HG02852 (cell line): ENCODE measurements around the gene DALRD3.
A peak's percentile ranks its signal among the peaks of the same experiment; 100 is the strongest.

Experiments
- ATAC-seq: cut with Tn5 transposase; IDR thresholded peaks from one replicate; pipeline ENCODE4 v1.9.1; 2021; ENCODE audit warnings: mild to moderate bottlenecking, moderate library complexity; ENCODE audit not compliant: unreplicated experiment

Gene DALRD3

DNA sequence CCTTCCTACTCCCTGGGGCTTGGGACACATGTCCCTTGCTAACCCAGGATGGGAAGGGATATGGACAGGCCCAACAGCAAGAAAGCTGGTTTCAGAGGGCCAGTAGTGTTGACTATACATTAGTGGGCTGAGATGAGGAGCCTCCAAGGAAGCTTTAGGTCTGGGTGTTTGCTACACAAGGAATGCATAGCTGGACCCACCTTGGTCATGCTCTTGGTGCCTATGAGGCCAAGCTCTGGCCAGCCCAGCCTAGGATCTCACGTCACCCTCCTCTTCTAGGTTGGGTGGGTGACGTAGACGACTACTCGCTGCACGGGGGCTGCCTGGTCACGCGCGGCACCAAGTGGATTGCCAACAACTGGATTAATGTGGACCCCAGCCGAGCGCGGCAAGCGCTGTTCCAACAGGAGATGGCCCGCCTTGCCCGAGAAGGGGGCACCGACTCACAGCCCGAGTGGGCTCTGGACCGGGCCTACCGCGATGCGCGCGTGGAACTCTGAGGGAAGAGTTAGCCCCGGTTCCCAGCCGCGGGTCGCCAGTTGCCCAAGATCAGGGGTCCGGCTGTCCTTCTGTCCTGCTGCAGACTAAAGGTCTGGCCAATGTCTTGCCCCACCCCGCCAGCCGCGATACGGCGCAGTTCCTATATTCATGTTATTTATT, 11.8 kb downstream of the DALRD3 start:
- peak; percentile 7 for ATAC-seq

DNA sequence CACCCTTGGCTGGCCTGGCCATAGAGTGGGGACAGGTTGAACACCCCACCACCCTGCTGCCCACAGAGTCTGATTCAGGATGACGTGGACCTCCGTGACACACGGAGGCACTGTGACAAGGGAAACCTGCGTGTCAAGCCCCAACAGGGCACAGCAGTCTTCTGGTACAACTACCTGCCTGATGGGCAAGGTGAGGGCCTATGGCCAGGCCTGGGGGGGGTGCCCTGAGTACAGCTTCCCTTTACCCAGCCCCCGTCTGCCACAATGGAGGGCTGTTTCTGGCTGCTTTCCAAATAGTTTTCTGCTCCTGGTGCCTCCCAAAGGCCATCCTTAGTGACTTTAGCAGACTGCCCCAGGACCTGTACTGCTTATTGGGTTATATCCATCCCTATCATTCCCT, 12.4 kb downstream of the DALRD3 start:
- ATAC-seq: no peak

DNA sequence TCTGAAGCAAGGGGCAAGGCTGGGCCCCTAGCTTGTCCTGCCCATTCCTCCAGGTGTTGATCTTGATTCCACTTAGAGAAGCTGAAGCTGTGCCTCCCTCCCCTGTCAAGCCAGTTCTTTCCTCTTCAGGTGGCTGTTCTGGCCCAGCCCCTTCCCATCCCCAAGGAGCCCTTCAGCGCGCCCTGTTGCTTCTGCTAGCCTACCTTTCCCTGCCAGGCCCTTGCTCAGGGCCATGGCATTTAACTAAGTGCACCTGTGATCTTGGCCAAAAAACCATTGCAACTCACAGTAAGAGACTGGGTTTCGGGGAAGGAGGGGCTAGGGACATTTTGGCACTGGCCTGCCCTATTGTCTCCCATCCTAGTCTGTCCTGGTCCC, 13.1 kb downstream of the DALRD3 start:
- ATAC-seq: no peak

DNA sequence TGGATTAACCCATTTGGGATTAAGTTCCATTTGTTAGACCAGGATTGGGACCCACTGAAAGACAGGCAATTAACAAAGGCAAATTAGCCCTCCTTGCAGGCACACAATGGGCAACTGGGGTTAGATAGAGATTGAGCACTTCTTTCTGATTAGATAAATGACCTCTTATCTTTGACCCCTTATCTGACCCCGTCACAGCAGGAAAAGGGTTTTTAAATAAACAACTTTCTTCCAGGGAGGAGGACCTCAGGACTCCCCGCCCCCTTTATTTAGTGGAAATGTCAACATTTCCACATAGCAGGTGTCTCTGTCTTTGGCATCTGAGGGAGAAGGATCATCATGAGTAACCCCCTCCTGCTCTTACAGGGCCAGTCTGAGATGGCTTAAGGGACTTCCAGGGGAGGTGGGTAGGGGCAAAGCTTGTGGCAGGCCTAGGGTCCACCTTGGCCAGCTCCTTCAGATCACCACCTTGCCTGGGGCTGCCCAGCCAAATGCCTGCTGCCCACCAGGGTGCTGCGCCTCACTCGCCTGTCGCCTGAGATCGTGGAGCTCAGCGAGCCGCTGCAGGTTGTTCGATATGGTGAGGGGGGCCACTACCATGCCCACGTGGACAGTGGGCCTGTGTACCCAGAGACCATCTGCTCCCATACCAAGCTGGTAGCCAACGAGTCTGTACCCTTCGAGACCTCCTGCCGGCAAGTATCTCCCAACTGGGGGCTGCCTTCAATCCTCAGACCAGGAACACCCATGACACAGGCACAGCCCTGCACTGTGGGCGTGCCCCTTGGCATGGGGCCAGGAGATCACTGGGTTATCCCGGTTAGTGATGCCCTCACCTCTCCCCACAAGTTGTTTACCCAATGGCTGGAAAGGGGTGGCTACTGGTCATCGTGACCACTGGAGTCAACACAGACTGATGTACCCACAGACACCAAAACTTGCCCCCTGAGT, 13.8 kb downstream of the DALRD3 start:
- ATAC-seq: no peak

DNA sequence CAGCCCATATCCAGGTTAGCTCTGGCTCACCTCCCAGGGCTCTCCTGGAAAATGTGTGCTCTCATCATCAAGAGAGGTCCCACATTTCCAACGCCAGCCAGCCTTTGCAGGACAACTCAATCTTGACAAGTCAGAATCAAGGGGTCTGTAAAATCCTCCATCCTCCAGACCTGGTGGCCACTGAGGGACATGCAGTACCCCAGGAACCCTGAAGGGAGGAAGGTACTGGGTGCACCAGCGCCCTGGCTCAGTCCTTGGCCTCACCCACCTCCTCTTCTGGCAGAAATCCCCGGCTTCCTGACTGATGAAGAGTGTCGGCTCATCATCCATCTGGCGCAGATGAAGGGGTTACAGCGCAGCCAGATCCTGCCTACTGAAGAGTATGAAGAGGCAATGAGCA, 17.2 kb downstream of the DALRD3 start:
- ATAC-seq: no peak

DNA sequence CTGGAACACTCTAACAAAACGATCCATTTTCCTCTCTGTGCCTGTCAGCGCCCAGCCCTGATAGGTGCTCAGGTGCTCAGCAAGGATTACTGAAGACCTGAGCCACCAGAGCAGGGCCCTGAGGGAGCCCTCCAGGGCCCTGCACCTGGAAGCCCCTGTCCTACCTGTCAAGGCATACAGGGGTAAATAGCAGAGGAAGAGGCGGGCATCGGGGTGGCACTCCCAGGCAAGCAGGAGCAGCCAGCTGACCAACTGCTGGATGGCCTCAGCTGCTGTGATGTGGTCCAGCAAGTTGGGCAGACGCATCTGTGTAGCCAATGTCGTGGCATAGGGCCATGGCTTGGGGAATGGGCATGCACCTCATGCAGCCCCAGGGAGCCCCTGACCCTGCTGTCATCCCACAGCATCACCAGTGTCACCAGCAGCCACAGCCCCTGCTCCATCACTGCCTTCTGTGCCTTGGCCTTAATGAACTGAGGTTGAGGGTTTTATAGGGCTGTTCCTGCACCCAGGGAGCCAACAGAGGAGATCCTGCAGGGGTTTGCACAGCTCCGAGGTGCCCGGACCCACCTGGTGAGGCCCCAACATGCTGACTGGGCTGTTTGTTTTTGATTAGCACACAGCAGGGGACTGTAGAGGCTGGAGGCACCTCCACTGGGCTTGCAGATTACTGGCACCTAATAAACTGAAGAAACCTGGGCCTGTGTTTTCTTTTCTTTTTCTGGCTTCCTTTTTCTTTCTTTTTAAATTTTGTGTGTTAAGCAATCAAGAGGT, 19.1 kb downstream of the DALRD3 start:
- no peak for ATAC-seq

DNA sequence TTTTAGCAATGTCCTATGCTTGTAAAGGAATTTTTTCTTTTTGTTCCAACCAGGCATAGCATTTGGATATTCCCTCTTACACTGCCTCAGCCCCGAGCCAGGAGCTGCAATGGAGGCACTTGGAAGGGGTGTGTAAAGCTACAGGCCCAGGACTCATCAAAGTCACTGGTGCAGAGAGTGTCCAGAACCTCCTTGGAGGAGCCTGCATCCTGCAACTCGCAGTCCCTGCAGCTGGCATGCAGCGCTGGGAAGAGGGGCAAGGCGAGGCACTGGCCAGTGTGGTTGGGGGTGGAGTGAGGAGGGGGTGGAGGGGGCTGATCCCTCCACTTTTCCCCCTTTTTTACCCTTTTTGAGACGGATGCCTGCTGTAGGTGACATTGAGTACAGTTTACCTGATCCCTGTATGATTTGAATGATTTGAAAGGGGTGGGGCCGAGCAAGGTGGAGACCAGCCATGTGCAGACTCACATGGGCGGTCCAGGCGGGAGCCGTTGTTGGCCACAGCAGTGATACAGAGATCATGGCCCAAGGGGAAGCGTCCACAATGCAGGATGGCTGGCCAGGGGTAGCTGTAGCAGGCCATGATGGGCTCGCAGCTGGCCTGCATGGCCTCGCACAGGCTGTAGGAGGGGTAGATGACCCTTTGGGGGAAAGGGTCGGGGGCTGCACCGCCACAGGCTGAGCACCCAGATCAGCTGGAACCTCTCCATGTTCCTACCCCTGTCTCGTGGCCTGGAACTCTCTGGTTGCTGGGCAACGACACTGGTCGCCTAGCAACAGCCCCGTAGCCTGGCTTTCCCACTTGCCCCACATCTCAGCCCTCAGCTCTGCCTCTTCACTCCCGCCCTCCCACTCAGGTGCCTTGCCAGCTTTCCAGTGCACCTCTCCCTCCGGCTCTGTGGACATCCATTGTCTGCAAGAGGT, 20.4 kb downstream of the DALRD3 start:
- no peak for ATAC-seq

DNA sequence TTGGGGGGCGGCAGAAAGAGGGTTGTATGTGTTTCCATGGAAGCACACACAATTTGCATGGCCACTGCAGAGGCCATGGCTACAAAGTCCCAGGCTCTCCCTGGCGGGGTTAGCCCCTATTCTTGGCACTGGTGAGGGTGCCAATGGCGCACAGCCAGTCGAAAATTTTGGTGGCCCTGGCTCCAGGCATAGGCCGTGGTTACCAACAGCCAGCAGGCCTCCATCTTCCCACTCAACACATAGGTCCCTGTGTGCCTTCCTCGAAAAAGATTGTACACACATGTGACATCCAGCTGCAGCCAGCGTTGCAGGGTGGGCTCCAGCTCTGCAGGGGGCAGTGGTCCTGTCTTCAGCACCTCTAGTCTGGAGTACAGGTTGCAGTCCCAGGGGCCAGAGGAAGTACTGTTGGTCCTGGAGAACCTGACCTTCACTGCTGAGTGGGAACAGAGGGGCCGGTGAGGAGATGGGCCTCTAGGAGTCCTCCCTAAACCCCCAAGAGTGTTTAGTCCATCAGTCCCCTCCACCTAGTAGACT, 21.2 kb downstream of the DALRD3 start:
- ATAC-seq: no peak

DNA sequence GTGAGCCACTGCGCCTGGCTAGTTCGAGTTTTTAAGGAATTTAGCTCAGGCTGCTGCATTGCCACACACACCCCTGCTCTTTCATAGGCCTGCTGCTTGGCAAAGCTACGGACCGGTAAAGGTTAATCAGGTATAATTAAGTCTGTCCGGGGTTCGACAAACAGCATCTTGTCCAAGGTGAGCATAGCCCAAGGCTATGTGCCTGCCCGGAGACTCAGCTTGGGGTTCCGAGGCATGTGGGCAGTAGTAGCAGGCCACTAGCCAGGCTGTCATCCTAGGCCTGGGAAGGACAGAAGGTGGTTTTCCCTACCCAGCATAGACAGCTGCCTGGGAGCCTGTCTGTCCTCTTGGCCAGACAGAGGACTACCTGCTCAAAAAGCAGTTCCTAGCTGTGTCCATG, 21.7 kb downstream of the DALRD3 start:
- ATAC-seq: no peak

DNA sequence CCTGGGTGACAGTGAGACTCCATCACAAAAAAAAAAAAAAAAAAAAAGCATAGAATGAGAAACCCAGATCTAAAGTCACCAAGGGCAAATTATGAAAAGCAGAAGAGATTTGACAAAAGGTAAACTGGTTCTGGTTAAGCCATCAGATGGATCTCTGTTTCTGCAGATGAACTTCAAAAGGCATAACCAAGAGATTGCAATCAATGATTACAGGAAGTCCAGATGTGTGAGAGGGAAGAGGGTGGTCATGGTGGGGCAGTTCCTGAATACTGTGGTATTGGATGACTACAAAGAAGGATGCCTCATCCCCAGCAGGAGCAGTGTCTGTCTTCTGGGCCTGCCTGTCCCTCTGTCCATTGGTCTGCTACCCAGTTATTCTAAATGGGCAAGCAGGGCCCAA, 24.5 kb downstream of the DALRD3 start:
- ATAC-seq: no peak

DNA sequence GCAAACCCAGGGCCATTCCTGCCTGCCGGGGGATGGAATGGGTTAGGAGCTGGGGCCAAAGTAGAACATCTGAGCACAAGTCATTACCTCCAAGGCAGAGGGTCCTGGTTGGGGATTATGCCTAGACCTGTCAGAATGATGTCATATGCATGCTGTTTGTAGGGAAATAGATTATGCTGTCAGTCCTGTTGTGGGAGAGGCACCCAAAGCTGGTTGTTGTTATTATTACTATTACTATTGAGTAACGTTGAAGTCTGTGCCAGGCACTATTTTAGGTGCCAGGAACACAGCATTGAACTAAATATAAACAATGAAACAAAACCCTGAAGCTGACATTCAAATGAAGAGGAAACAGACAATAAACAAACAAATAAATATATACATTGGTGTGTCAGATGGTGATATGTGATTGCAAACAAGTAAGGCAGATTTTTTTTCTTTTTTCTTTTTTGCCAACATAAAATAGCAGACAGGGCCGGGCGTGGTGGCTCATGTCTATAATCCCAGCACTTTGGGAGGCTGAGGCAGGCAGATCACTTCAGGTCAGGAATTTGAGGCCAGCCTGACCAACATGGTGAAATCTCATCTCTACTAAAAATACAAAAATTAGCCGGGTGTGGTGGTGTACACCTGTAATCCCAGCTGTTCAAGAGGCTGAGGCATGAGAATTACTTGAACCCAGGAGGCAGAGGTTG, 26.4 kb downstream of the DALRD3 start:
- no peak for ATAC-seq

DNA sequence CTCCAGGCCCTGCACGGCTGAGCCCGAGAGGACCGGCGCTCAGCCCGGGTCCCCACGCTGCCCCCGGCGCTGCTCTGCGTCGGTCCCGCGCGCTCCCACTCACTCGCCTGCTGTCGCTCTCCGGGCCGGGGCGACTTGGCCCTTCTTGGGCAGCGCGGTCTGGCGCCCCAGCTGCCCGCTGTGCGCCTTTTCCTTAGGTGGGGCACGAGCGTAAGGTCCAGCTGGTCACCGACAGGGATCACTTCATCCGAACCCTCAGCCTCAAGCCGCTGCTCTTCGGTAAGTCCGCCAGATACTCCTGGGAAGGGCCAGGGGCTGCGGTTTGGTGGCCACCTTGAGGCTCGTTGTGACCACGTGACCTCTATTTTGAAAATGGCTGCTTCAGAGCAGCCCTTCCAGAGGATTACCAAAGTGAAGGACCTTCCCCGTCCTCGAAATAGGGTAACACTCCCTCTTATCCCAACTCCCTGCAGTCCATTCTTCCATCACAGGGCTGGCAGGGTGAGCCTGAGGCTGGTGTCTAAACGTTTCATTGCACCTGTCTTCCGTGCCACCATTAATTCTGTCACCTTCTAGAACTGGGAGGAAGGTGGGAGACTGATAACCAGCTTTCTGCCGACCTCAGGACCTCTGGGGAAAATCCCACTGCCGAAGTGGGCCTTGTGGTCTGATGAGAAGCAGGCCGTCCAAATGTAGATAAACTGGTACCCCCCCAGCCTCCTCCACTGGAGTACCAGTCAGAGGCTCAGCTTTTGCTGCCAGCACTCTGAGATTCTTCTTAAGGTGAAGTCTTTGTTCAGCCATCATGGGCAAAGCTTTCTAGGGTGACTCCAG, 27.5 kb downstream of the DALRD3 start:
- ATAC-seq: peak; percentile 20

DNA sequence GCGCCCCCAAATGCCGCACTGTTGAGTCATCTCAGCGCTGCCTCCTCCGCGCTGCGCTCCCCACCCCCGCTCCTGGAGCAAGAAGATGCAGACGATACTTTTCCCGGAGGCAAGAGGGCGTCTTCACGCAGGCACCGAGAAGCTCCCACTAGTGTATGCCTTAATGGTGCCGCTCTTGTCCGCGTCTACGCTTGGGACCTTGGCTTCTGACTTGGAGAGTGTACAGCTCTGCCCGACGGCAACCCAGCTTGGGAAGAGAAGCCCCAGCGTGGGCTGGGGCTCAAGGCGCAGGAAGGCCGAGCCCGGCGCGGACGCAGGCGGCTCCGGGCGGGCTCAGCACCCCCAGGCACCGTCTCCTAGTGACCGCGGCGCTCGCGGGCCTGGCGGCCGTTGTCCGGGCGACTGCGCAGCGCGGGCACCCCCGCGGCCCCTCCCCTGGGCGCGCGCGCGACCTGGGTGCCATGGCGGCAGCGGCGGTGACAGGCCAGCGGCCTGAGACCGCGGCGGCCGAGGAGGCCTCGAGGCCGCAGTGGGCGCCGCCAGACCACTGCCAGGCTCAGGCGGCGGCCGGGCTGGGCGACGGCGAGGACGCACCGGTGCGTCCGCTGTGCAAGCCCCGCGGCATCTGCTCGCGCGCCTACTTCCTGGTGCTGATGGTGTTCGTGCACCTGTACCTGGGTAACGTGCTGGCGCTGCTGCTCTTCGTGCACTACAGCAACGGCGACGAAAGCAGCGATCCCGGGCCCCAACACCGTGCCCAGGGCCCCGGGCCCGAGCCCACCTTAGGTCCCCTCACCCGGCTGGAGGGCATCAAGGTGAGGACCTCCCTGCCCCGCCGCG, 28.4 kb downstream of the DALRD3 start, which contains the start of gene P4HTM:
Gene P4HTM, plus strand, starts transcription at position 446 of the 840 bp plus-strand sequence. Its CDS starts 16 bp downstream, at position 462.
- ATAC-seq: peak; percentile 57

DNA sequence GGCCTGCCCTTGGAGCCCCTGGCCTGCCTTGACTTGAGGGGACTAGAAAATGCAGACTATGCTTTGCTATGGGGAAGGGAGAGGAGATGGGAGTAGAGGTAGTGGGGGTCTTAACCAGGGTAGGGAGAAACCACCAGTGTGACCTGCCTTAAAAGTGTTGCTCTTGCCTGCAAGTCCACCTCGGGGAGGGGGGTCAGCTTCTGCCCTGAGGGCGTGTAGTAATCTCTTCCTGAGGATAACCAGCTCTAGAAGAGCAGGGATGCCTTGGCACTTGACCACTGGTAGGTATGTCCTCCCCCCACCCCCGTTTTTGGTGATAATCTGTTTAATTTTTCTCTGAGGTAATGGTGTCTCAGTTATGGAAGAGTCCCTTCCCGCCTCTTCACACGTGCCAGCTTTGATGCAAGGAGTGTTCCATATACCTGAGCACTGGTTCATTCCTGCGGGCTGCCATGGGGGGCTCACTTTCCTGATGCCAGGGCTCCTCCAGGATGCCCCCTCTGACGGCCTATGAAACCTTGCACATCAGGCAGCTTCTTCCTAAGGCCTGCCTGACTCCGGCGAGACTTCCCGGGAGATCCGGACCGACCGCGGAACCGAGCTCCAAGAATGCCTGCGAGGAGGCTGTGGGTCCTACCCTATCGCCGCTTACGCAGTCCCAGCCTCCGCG, 29.1 kb downstream of the DALRD3 start:
- no peak for ATAC-seq

DNA sequence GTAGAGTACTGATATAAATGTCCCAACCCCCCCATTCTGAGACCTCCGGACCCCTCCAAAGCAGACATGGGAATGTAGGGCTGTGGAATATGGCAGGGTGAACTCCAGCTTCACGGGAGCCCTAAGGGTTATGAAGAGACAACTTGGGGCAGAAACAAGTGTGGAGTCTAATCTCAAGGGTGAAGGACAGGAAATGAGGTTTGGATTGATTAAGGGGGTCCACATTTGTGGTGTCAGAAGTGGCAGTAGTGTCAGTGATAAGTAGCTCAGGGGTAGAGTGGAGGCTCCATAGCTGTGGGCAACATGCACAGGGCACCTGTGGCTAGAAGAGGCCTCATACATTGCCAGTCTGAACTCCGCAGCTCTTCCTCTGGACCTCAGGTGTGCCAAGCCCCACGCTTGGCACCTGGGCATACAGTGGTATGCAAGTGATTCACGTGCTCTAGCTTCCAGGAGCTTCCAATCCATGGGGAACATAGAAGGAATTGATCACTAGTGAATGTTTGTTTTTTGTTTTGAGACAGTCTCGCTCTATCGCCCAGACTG, 32.5 kb downstream of the DALRD3 start:
- ATAC-seq: no peak

DNA sequence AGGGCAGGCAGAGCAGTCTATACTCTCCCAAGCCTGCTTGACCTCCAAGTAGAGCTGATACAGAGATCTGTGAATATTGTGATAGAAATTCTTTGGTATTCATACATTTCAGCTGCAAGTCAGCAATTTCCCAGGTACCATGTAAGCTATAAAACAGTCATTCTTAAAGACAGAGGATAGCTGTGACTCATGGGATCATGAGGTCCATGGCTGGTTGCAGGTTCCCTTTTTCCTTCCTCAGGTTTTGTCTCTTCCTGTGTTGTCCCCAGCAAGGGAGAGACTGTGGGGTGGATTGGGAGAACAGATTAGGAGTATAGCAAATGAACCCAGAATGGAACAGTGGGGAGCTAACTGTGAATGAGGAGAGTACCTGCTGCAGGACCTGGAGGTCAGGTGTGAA, 33.7 kb downstream of the DALRD3 start:
- ATAC-seq: no peak

DNA sequence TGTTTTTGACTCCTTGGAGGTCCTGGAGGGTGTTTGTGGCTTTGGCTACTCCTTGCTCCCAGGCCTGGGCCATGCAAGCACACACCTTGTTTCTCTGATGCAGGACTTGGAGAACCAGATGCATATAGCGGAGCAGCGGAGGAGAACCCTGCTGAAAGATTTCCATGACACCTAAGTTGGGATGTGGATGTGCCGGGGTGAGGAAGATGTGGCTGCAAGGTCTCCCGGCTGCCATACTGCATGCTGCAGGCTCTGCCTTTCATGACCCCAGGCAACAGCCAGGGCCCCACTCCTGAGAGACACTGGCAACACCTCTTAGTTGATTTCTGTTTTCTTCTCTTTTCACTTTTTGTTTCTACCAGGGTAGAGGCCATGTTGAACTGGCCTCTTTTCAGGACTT, 35.3 kb downstream of the DALRD3 start:
- ATAC-seq: no peak
